ENCODE measurements around the gene ERGIC1.
A peak's percentile ranks its signal among the peaks of the same experiment; 100 is the strongest.

ERGIC1 gene

GRCh38 chr5:172920447-172920849 lies 86.4 kb downstream of the ERGIC1 start:
- DNase-seq (ENCODE audit: low spot score) = no peak

DNA sequence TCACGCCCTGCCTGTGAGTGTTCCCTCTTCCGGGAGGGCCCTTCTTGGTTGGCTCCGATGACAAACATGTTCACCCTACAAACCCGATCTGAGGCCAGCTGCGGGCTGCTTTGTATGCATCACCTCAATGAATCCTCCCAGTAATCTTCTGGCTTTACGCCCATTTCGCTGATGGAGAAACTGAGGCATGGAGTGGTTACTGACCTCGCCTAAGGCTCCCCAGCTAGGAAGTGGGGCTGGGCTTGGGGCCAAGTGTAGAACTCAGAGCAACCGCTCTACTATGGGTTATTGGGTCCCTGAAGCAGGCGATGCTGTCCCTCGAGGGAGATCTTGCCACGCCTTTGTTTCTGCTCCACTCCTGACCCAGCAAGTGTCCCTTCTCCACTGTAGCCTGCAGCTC lies 86.9 kb downstream of the ERGIC1 start:
- no peak for DNase-seq (ENCODE audit: low spot score)

DNA sequence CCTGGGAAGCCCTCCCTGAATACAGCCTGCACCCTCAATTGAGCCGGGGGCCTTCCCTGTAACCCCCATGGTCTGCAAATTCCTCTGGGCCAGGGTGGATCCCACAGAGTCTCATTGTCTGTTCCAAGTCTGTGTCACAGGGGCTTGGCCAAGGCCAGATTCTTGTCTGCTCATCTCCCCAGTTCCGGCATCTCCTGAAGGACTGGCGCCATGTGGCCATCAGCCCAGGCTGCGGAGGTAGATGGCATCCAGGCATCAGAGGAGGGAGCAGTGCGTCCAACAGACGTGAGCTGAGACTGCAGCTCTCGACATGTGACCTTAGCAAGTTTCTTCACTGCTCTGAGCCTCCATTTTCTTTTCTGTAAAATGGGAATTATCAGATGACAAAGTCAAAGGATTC lies 87.9 kb downstream of the ERGIC1 start:
- no peak for DNase-seq (ENCODE audit: low spot score)

- no peak for DNase-seq (ENCODE audit: low spot score)
Measured at GRCh38 chr5:172923539-172923938, 89.5 kb downstream of the ERGIC1 start.

DNA sequence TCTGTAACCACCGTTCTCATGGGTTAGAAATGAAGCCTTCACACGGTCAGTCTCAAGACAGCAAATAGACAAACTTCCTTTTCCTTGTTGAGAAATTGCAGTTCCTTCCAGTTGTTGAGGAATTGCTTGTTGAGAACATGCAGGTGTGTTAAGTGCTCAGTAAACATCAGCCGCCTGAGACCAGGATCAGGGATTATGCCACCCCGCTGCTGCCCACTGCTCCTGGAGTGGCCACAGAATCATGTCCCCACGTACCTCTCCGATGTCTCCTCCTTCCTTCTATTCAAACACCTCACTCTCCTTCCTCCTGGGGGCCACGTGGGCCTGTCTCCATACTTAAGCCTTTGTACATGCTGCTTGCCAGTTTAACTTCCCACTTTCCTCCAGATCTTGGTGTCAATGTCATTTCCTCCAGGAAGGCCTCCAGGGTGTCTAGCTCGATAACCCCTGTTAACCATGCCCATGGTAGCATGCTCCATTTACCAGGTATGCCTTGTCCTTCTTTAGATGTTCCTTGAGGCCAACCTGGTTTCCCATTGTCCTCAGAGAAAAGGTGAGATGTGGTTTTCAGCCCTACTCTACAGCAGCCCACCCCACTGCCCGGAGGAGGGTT lies 91.4 kb downstream of the ERGIC1 start:
- DNase-seq (ENCODE audit: low spot score) = no peak

- DNase-seq (ENCODE audit: low spot score) = no peak
Measured at GRCh38 chr5:172926008-172926523, 92.0 kb downstream of the ERGIC1 start.

GRCh38 chr5:172926796-172927195 lies 92.7 kb downstream of the ERGIC1 start:
- DNase-seq (ENCODE audit: low spot score) = no peak

DNA sequence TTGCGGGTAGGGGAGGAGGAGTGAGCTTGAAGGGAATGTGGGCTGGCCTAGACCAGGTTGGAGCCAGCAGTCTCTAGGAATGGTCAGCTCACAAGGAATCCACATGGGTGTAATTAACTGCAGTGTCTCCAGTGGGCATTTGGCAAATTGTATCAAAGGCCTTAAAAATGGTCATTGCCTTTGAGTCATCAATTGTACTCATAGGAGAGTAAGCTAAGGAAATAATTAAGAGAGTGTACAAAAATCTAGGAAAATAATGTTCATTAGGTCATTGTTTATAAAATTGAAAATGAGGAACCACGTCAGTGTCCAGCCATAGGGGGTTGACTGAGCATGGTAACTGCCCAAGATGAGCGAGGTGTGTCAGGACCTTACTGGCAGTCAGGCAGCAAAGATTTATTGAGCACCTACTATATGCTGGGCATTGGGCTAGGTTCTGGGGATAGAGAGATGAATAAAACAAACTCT lies 95.4 kb downstream of the ERGIC1 start:
- no peak for DNase-seq (ENCODE audit: low spot score)

DNA sequence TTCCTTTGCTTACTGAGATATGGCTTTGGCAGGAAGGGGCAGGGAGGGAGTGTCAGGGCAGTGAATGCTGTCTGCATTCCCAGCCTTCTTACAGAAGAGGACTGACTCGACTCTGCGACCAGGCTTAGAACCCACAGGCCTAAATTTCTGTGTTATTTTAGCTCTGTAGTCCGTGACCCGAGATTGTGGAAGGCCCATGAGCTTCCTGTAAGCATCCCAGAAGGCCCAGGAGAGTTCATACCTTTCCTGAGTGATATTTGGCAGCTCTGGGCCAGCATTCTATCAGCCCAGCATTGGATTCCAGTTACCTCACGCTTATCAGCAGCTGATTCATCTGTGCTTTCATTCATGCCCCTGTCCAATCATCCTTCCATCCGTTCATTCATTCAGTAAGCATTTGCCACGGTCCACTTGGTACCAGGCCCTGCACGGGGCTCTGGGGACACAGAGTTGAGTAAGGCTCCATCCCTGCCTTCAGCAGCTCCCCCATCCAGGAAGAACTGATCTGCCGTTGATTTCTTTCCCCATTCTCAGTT lies 97.0 kb downstream of the ERGIC1 start:
- no peak for DNase-seq (ENCODE audit: low spot score)

DNA sequence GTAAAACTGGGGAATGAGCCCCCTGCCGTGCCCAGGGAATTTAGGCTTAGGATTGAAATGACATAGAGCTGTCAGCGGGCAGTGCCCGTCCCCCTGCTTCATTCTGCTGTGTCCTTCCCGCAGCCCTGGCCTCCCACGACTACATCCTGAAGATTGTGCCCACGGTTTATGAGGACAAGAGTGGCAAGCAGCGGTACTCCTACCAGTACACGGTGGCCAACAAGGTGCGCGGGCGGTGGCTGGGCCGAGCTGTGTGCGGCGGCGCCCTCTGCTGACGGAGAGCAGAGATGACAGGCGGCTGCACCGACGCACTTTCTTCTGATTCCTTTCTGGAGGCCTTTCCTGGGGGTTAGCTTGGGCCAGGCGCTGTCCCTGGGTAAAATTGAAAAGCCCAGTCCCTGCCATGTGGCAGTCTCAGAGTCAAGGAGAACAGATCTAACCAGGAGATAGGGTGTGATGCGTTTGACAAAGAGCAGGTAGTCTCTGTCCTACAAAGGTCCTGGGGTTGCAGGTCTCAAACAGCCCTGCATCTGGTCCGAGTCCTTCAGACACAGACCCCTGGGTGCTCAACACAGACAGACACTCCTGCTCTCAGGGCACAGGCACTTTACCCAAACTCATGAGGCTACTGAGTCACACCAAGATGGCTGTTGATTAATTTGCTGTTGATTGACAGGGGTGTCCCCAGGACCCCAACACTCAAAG lies 98.4 kb downstream of the ERGIC1 start:
- DNase-seq (ENCODE audit: low spot score) = peak; percentile 68

DNA sequence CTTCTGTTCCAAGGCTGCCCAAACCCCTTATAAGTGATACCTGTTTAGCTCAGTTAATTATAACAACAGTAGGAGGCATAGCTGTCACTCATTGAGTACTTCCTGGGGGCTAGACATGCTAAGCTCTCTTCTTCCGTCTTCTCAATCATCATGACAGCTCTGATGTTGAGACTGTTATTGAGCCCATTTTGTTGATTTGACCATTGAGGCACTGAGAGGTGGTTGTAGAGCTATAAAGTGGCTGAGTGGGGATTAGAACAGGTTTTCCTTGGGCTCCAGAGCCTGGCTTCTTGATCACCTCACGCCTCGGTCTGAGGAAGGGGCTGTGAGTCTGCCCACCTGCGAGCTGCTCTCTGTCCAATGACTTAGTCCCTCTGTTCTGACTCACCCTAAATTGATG lies 99.2 kb downstream of the ERGIC1 start:
- DNase-seq (ENCODE audit: low spot score) = no peak

DNA sequence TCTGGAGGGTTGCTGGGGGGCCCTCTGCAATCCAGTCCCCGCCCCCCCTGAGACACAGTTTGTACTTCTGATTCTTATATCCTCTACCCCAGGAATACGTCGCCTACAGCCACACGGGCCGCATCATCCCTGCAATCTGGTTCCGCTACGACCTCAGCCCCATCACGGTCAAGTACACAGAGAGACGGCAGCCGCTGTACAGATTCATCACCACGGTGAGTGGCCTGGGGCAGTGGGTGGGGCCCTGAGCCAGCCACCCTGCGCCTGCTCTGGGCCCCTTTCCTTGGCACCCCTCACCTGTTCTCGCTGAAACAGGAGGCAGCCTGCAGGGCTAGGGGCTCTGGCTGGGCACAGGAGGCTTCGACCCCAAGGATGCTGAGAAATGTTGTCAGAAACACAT lies 101.0 kb downstream of the ERGIC1 start:
- DNase-seq (ENCODE audit: low spot score) = no peak

GRCh38 chr5:172936401-172936800 lies 102.3 kb downstream of the ERGIC1 start:
- DNase-seq (ENCODE audit: low spot score) = no peak

DNA sequence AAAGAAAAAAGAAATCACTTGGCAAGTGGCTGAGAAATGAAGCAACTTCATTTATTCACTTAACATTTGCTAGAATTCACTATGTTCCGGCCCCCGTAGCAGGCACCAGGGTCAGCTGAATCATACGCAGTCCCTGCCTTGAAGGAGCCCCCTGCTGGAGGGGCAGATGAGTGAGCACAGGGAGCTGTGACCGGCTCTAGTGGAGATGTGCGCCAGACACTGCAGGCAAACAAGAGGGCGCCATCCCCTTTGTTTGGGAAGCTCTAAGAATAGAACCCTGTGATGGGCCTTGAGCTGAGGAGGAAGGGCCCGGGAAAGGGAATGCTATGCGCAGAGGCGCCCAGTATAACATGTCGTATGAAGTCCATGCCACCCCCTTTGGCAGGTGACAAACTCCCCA lies 105.0 kb downstream of the ERGIC1 start:
- no peak for DNase-seq (ENCODE audit: low spot score)

GRCh38 chr5:172939611-172940267 lies 105.7 kb downstream of the ERGIC1 start:
- no peak for DNase-seq (ENCODE audit: low spot score)

DNA sequence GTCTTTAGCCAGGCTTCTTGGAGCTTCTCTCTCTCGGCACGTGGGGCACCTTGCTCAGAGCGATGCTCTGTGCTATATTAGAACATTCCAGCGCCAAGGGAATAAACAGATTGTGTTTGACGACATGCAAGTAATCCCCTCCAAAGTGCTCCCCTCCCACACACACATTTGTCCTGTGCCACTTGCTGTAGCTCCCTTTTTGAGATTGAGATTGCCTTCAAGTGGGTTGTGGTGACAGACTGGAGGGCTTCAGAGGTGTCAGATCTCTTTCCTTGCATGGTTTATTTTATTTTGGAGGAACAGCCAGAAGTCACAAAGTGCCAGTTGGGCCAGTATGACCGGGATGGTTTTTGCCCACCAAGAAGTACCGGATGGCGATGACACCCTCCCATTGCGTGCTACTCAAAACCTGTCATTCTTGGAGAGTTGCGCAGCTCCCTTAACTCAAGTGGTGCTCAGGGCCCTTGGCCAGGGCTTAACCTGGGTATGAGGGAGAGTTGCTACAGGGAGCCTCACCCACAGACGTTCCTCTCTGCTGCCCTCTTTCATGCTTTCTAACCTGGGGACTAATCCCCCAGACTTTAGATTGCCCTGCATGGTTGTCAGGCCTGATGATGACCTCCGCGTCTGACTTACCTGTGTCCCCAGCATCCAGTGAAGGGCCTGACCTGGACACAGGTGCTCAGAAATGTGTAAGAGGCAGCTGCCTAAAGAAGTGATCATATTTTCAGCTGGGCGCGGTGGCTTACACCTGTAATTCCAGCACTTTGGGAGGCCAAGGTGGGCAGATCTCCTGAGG lies 106.4 kb downstream of the ERGIC1 start:
- no peak for DNase-seq (ENCODE audit: low spot score)

- DNase-seq (ENCODE audit: low spot score) = no peak
Measured at GRCh38 chr5:172941067-172941516, 107.0 kb downstream of the ERGIC1 start.

DNA sequence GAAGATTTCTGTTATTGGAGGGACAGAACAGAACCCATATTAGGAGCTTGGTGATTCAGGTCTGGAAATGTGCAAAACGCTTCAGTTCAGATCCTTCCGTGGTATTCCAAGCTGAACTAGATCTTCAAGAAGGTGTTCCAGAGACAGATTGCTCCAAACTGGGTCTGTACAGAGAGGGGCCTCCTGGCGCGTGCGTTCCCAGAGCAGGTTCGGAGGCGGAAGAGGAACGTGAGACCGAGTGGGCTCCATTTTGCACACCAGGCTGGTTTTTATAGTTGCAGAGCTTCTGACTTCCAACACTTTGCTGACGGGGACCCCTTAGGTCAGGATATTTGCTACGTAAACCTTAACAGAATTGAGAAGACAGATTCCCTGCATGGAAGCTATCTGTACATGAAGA lies 108.5 kb downstream of the ERGIC1 start:
- no peak for DNase-seq (ENCODE audit: low spot score)

GRCh38 chr5:172943283-172943841 lies 109.3 kb downstream of the ERGIC1 start:
- DNase-seq (ENCODE audit: low spot score) = no peak

GRCh38 chr5:172943906-172944305 lies 109.9 kb downstream of the ERGIC1 start:
- no peak for DNase-seq (ENCODE audit: low spot score)

- DNase-seq (ENCODE audit: low spot score) = no peak
Measured at GRCh38 chr5:172944741-172945140, 110.7 kb downstream of the ERGIC1 start.

DNA sequence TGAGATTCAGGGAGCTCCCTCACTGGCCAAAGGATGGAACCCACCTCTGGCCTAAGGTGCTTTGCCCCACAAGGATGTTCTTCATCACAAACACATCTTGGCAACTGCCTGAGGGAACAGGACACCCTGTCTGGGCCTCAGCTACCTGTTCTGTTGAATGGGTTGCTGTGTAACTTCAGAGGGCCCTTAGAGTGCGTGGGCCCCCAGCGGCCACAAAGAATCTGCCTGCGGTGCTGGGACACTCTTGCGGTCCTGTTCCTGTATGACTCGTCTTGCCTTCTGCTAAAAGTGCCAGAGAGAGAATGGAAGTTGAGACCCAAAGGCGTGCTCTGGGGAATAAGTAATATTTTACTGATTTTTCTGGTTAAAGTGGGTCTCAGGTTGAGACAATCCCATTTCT lies 111.1 kb downstream of the ERGIC1 start:
- no peak for DNase-seq (ENCODE audit: low spot score)

All from LoVo (cell line).